HEK293 (cell line): ENCODE measurements around the gene FGF12.

Experiments used
- GLI4 ChIP-seq: fragments of 450-650 bp; formaldehyde crosslinking; IDR thresholded peaks from 2 replicates; pipeline ENCODE4 v1.5.1; 2016; ENCODE audit warnings: missing biosample characterization, missing genetic modification characterization
- MYNN ChIP-seq: fragments of 450-650 bp; formaldehyde crosslinking; IDR thresholded peaks from 2 replicates; pipeline ENCODE4 v1.5.1; 2016; ENCODE audit warnings: missing biosample characterization, missing genetic modification characterization, borderline replicate concordance
- ZBTB1 ChIP-seq: fragments of 450-650 bp; formaldehyde crosslinking; IDR thresholded peaks from 2 replicates; pipeline ENCODE4 v1.5.1; 2016; ENCODE audit warnings: missing biosample characterization, missing genetic modification characterization
- ZBTB7A ChIP-seq: fragments of 450-650 bp; formaldehyde crosslinking; IDR thresholded peaks from 2 replicates; pipeline ENCODE4 v1.5.1; 2016; ENCODE audit warnings: low read depth, missing biosample characterization, missing genetic modification characterization
- ZFP37 ChIP-seq: fragments of 450-650 bp; formaldehyde crosslinking; IDR thresholded peaks from 2 replicates; pipeline ENCODE4 v1.5.1; 2016; ENCODE audit warnings: missing biosample characterization, missing genetic modification characterization
- ZNF114 ChIP-seq: fragments of 450-650 bp; formaldehyde crosslinking; IDR thresholded peaks from 2 replicates; pipeline ENCODE4 v1.5.0; 2017; ENCODE audit warnings: missing biosample characterization, missing genetic modification characterization
- ZNF394 ChIP-seq: fragments of 450-650 bp; formaldehyde crosslinking; IDR thresholded peaks from 2 replicates; pipeline ENCODE4 v1.5.1; 2016; ENCODE audit warnings: missing biosample characterization, missing genetic modification characterization, mild to moderate bottlenecking, moderate library complexity, borderline replicate concordance
- ZNF600 ChIP-seq: fragments of 450-650 bp; formaldehyde crosslinking; IDR thresholded peaks from 2 replicates; pipeline ENCODE4 v1.5.1; 2016; ENCODE audit warnings: missing biosample characterization, missing genetic modification characterization
- ZNF660 ChIP-seq: fragments of 450-650 bp; IDR thresholded peaks from 2 replicates; pipeline ENCODE4 v1.5.1; 2018; ENCODE audit warnings: missing biosample characterization, mild to moderate bottlenecking, missing genetic modification characterization
- ZNF664 ChIP-seq: fragments of 450-650 bp; formaldehyde crosslinking; IDR thresholded peaks from 2 replicates; pipeline ENCODE4 v1.5.1; 2016; ENCODE audit warnings: missing biosample characterization, missing genetic modification characterization
- ZNF76 ChIP-seq: fragments of 450-650 bp; formaldehyde crosslinking; IDR thresholded peaks from 2 replicates; pipeline ENCODE4; 2016; ENCODE audit warnings: low read depth, missing biosample characterization, missing genetic modification characterization, borderline replicate concordance
- TF ChIP-seq, protein P1 (sequence below): fragments of 450-650 bp; formaldehyde crosslinking; IDR thresholded peaks from 2 replicates; pipeline ENCODE4 v1.5.1; 2016; ENCODE audit warnings: missing biosample characterization, missing genetic modification characterization
- TF ChIP-seq, protein P2 (sequence below): fragments of 450-650 bp; formaldehyde crosslinking; IDR thresholded peaks from 2 replicates; pipeline ENCODE4 v1.5.1; 2016; ENCODE audit warnings: missing biosample characterization, missing genetic modification characterization, borderline replicate concordance
- TF ChIP-seq, protein P3 (sequence below): fragments of 450-650 bp; formaldehyde crosslinking; IDR thresholded peaks from 2 replicates; pipeline ENCODE4 v1.5.1; 2017; ENCODE audit warnings: missing biosample characterization, mild to moderate bottlenecking, missing genetic modification characterization, moderate library complexity

GRCh38 chr3:192578729-192579128 is 148.6 kb downstream of the FGF12 start:
- TF ChIP-seq GLI4, result no peak
- no peak for TF ChIP-seq ZNF76 (tag by site-specific recombination)
- TF ChIP-seq, protein P1, sequence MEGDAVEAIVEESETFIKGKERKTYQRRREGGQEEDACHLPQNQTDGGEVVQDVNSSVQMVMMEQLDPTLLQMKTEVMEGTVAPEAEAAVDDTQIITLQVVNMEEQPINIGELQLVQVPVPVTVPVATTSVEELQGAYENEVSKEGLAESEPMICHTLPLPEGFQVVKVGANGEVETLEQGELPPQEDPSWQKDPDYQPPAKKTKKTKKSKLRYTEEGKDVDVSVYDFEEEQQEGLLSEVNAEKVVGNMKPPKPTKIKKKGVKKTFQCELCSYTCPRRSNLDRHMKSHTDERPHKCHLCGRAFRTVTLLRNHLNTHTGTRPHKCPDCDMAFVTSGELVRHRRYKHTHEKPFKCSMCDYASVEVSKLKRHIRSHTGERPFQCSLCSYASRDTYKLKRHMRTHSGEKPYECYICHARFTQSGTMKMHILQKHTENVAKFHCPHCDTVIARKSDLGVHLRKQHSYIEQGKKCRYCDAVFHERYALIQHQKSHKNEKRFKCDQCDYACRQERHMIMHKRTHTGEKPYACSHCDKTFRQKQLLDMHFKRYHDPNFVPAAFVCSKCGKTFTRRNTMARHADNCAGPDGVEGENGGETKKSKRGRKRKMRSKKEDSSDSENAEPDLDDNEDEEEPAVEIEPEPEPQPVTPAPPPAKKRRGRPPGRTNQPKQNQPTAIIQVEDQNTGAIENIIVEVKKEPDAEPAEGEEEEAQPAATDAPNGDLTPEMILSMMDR, result no peak
- TF ChIP-seq, protein P2, sequence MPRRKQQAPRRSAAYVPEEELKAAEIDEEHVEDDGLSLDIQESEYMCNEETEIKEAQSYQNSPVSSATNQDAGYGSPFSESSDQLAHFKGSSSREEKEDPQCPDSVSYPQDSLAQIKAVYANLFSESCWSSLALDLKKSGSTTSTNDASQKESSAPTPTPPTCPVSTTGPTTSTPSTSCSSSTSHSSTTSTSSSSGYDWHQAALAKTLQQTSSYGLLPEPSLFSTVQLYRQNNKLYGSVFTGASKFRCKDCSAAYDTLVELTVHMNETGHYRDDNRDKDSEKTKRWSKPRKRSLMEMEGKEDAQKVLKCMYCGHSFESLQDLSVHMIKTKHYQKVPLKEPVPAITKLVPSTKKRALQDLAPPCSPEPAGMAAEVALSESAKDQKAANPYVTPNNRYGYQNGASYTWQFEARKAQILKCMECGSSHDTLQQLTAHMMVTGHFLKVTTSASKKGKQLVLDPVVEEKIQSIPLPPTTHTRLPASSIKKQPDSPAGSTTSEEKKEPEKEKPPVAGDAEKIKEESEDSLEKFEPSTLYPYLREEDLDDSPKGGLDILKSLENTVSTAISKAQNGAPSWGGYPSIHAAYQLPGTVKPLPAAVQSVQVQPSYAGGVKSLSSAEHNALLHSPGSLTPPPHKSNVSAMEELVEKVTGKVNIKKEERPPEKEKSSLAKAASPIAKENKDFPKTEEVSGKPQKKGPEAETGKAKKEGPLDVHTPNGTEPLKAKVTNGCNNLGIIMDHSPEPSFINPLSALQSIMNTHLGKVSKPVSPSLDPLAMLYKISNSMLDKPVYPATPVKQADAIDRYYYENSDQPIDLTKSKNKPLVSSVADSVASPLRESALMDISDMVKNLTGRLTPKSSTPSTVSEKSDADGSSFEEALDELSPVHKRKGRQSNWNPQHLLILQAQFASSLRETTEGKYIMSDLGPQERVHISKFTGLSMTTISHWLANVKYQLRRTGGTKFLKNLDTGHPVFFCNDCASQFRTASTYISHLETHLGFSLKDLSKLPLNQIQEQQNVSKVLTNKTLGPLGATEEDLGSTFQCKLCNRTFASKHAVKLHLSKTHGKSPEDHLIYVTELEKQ (tag by site-specific recombination), result no peak
- TF ChIP-seq ZBTB7A, result no peak
- no peak for TF ChIP-seq ZNF600
- no peak for TF ChIP-seq ZNF664 (tag by site-specific recombination)
- no peak for TF ChIP-seq MYNN
- no peak for TF ChIP-seq ZBTB1
- TF ChIP-seq ZNF660, result no peak
- TF ChIP-seq, protein P3, sequence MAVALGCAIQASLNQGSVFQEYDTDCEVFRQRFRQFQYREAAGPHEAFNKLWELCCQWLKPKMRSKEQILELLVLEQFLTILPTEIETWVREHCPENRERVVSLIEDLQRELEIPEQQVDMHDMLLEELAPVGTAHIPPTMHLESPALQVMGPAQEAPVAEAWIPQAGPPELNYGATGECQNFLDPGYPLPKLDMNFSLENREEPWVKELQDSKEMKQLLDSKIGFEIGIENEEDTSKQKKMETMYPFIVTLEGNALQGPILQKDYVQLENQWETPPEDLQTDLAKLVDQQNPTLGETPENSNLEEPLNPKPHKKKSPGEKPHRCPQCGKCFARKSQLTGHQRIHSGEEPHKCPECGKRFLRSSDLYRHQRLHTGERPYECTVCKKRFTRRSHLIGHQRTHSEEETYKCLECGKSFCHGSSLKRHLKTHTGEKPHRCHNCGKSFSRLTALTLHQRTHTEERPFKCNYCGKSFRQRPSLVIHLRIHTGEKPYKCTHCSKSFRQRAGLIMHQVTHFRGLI (tag by site-specific recombination), result no peak
- no peak for TF ChIP-seq ZFP37 (tag by site-specific recombination)
- no peak for TF ChIP-seq ZNF394
- no peak for TF ChIP-seq ZNF114
